ENCODE results near the gene ADAM30.

ADAM30 gene

GRCh38 chr1:119893827-119894700 is 2.3 kb downstream of the ADAM30 start:
- H3K9ac ChIP-seq (ENCODE audit: low read length) = no peak overlapping the region
- H3K9me3 ChIP-seq (ENCODE audit: insufficient read depth, low read length) = no peaks in the 10 kb centered on the region
- no peak overlapping the region for H3K27ac ChIP-seq (ENCODE audit: low read depth, low read length)
- no peak overlapping the region for H3K4me3 ChIP-seq (ENCODE audit: insufficient read depth, low read length, poor library complexity, severe bottlenecking)
- H3K36me3 ChIP-seq (ENCODE audit: low read length) = no peaks in the 10 kb centered on the region
- no peaks in the 10 kb centered on the region for H4K20me1 ChIP-seq (ENCODE audit: low read depth, low read length)
- no peak for TF ChIP-seq EZH2phosphoT487 (conservative IDR thresholded peaks at IDR 0.05; ENCODE audit: low read length)
- TF ChIP-seq CTCF (IDR thresholded peaks at IDR 0.05; ENCODE audit: insufficient read depth, low read length, poor library complexity, severe bottlenecking) = no peak
- H3K4me2 ChIP-seq (ENCODE audit: low read depth, low read length, poor library complexity, severe bottlenecking) = no peak overlapping the region
- no peak overlapping the region for H2AFZ ChIP-seq (ENCODE audit: low read depth, low read length, severe bottlenecking)
- H3F3A ChIP-seq (ENCODE audit: insufficient read depth) = no peaks in the 10 kb centered on the region
- no peaks in the 10 kb centered on the region for H3K27me3 ChIP-seq (ENCODE audit: low read length)
- no peaks in the 10 kb centered on the region for H3K9me2 ChIP-seq (replicated peaks; ENCODE audit: insufficient read depth, low read length)
- no peaks in the 10 kb centered on the region for H3K79me2 ChIP-seq (ENCODE audit: insufficient read depth, low read length)

- Histone ChIP-seq H3K79me2 (ENCODE audit: insufficient read depth, low read length) (no peaks in the 10 kb centered on the region), H3K9me3 (ENCODE audit: insufficient read depth, low read length) (no peaks in the 10 kb centered on the region), H3K4me3 (ENCODE audit: insufficient read depth, low read length, poor library complexity, severe bottlenecking) (no peak overlapping the region), H3K9me2 (replicated peaks; ENCODE audit: insufficient read depth, low read length) (no peaks in the 10 kb centered on the region), H3K36me3 (ENCODE audit: low read length) (no peaks in the 10 kb centered on the region), H3K27me3 (ENCODE audit: low read length) (no peaks in the 10 kb centered on the region), H3K4me2 (ENCODE audit: low read depth, low read length, poor library complexity, severe bottlenecking) (no peak overlapping the region), H4K20me1 (ENCODE audit: low read depth, low read length) (no peaks in the 10 kb centered on the region), H3F3A (ENCODE audit: insufficient read depth) (no peaks in the 10 kb centered on the region), H3K9ac (ENCODE audit: low read length) (no peak overlapping the region), H3K27ac (ENCODE audit: low read depth, low read length) (no peak overlapping the region), H2AFZ (ENCODE audit: low read depth, low read length, severe bottlenecking) (no peak overlapping the region)
- TF ChIP-seq EZH2phosphoT487 (conservative IDR thresholded peaks at IDR 0.05; ENCODE audit: low read length) = no peak
Measured at GRCh38 chr1:119893238-119893791, 3.0 kb downstream of the ADAM30 start.

- TF ChIP-seq EZH2phosphoT487 (conservative IDR thresholded peaks at IDR 0.05; ENCODE audit: low read length) (no peak), CTCF (IDR thresholded peaks at IDR 0.05; ENCODE audit: insufficient read depth, low read length, poor library complexity, severe bottlenecking) (no peak)
- H3K79me2 ChIP-seq (ENCODE audit: insufficient read depth, low read length) = no peaks in the 10 kb centered on the region
- H3K4me2 ChIP-seq (ENCODE audit: low read depth, low read length, poor library complexity, severe bottlenecking) = no peak overlapping the region
- no peak overlapping the region for H3K9ac ChIP-seq (ENCODE audit: low read length)
- no peak overlapping the region for H2AFZ ChIP-seq (ENCODE audit: low read depth, low read length, severe bottlenecking)
- H3K27ac ChIP-seq (ENCODE audit: low read depth, low read length) = no peak overlapping the region
- no peaks in the 10 kb centered on the region for H3K9me2 ChIP-seq (replicated peaks; ENCODE audit: insufficient read depth, low read length)
- H3K9me3 ChIP-seq (ENCODE audit: insufficient read depth, low read length) = no peaks in the 10 kb centered on the region
- no peaks in the 10 kb centered on the region for H3F3A ChIP-seq (ENCODE audit: insufficient read depth)
- no peaks in the 10 kb centered on the region for H3K27me3 ChIP-seq (ENCODE audit: low read length)
- H3K36me3 ChIP-seq (ENCODE audit: low read length) = no peaks in the 10 kb centered on the region
- H4K20me1 ChIP-seq (ENCODE audit: low read depth, low read length) = no peaks in the 10 kb centered on the region
- no peak overlapping the region for H3K4me3 ChIP-seq (ENCODE audit: insufficient read depth, low read length, poor library complexity, severe bottlenecking)
Measured at GRCh38 chr1:119891386-119891785, 4.9 kb downstream of the ADAM30 start.

- H3K4me2 ChIP-seq (ENCODE audit: low read depth, low read length, poor library complexity, severe bottlenecking) = no peak overlapping the region
- no peaks in the 10 kb centered on the region for H3K27me3 ChIP-seq (ENCODE audit: low read length)
- H2AFZ ChIP-seq (ENCODE audit: low read depth, low read length, severe bottlenecking) = no peak overlapping the region
- H4K20me1 ChIP-seq (ENCODE audit: low read depth, low read length) = no peaks in the 10 kb centered on the region
- no peak overlapping the region for H3K9ac ChIP-seq (ENCODE audit: low read length)
- no peaks in the 10 kb centered on the region for H3F3A ChIP-seq (ENCODE audit: insufficient read depth)
- H3K79me2 ChIP-seq (ENCODE audit: insufficient read depth, low read length) = no peaks in the 10 kb centered on the region
- no peaks in the 10 kb centered on the region for H3K36me3 ChIP-seq (ENCODE audit: low read length)
- TF ChIP-seq EZH2phosphoT487 (conservative IDR thresholded peaks at IDR 0.05; ENCODE audit: low read length) (no peak), CTCF (IDR thresholded peaks at IDR 0.05; ENCODE audit: insufficient read depth, low read length, poor library complexity, severe bottlenecking) (no peak)
- no peak overlapping the region for H3K27ac ChIP-seq (ENCODE audit: low read depth, low read length)
- H3K4me3 ChIP-seq (ENCODE audit: insufficient read depth, low read length, poor library complexity, severe bottlenecking) = no peak overlapping the region
- no peaks in the 10 kb centered on the region for H3K9me3 ChIP-seq (ENCODE audit: insufficient read depth, low read length)
- H3K9me2 ChIP-seq (replicated peaks; ENCODE audit: insufficient read depth, low read length) = no peaks in the 10 kb centered on the region
Measured at GRCh38 chr1:119888476-119888875, 7.8 kb downstream of the ADAM30 start.

Measured in SU-DHL-6 (cell line).